ENCODE results near the gene GOSR1.
"Not testable (repeated sequence)": the region's sequence is repeated elsewhere in the genome, so short reads cannot be mapped to it uniquely, and the experiment has no call there.

GOSR1 gene

GRCh38 chr17:30557916-30558685 is 80.9 kb downstream of the GOSR1 start:
- TF ChIP-seq POLR2A (IDR thresholded peaks at IDR 0.05; ENCODE audit: low read depth, low read length): no peak
- no peak for DNase-seq (ENCODE audit: insufficient read length, low spot score)
- FAIRE-seq: no peak

DNA sequence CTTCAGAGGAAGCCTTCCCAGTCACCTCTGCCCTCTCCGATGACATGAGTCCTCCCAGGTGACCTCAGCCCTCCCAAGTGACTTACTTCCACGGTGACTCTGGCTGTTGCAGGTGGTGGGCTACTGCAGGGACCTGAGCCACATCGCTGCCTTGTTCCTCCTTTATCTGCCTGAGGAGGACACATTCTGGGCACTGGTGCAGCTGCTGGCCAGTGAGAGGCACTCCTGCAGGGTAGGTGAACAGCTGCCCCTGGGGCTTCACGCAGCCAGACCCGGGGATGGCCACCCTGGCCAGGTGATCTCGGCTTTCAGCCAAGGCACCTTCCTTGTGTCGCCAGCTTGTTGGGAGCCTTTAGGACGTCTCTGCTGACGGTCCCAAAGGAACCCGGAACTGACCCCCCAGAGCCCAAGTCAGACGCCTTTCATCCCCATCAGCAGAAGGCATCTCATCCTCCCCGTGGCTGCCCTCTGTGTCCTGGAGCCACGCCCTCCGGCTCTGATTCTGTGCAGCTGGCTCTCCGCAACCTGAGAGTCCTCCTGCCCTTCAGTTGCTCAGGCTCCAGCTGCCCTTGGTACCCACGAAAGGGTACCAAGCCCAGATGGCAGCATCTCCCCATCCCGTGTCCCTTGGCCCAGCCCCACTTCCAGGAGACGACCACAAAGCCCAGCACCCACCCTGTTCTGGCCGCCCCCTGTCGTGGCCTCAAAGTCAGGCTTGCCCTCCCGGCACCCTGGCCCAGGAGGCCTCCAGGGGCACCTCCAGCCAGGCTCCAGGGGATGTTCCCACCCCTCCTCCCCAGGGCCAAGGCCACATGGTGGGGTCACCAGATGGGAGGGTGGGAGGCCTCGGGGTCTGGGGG is 81.7 kb downstream of the GOSR1 start:
- DNase-seq (ENCODE audit: insufficient read length, low spot score) (no peak), FAIRE-seq (no peak)

GRCh38 chr17:30559656-30560055 is 82.4 kb downstream of the GOSR1 start:
- no peak for FAIRE-seq
- TF ChIP-seq POLR2A (IDR thresholded peaks at IDR 0.05; ENCODE audit: low read depth, low read length): no peak

More for the DNA sequence above, 81.7 kb downstream of the GOSR1 start:
- TF ChIP-seq POLR2A (IDR thresholded peaks at IDR 0.05; ENCODE audit: low read depth, low read length): no peak

GRCh38 chr17:30560117-30561026 is 83.2 kb downstream of the GOSR1 start:
- DNase-seq (ENCODE audit: insufficient read length, low spot score); FAIRE-seq: not testable (repeated sequence)

More at GRCh38 chr17:30559656-30560055, 82.4 kb downstream of the GOSR1 start:
- DNase-seq (ENCODE audit: insufficient read length, low spot score): no peak

GRCh38 chr17:30561766-30562165 is 84.6 kb downstream of the GOSR1 start:
- FAIRE-seq; DNase-seq (ENCODE audit: insufficient read length, low spot score): not testable (repeated sequence)

DNA sequence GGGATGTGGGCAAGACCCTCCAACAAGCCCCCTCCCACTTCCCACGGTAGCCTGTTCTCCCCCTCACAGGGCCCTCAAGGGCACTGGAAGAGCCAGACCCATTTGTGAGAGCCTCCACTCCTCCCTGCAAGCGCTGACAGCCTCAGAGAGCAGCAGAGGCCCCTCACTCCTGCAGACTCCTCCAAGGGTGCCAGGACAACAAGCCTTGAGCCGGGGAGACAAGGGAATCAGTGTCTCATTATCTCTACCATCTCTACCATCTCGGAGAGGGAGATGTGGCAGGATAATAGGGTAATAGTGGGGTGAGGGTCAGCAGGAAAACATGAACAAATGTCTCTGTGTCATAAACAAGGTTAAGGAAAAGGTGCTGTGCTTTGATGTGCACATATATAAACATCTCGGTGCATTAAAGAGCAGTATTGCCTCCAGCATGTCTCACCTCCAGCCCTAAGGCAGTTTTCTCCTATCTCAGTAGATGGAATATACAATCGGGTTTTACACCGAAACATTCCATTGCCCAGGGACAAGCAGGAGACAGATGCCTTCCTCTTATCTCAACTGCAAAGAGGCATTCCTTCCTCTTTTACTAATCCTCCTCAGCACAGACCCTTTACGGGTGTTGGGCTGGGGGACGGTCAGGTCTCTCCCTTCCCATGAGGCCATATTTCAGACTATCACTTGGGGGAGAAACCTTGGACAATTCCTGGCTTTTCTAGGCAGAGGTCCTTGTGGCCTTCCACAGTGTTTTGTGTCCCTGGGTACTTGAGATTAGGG is 86.1 kb downstream of the GOSR1 start:
- DNase-seq (ENCODE audit: insufficient read length, low spot score); FAIRE-seq: not testable (repeated sequence)

- DNase-seq (ENCODE audit: insufficient read length, low spot score); FAIRE-seq: not testable (repeated sequence)
Measured at GRCh38 chr17:30563905-30564390, 86.7 kb downstream of the GOSR1 start.

- not testable (repeated sequence) for FAIRE-seq; DNase-seq (ENCODE audit: insufficient read length, low spot score)
Measured at GRCh38 chr17:30564422-30565072, 87.3 kb downstream of the GOSR1 start.

DNA sequence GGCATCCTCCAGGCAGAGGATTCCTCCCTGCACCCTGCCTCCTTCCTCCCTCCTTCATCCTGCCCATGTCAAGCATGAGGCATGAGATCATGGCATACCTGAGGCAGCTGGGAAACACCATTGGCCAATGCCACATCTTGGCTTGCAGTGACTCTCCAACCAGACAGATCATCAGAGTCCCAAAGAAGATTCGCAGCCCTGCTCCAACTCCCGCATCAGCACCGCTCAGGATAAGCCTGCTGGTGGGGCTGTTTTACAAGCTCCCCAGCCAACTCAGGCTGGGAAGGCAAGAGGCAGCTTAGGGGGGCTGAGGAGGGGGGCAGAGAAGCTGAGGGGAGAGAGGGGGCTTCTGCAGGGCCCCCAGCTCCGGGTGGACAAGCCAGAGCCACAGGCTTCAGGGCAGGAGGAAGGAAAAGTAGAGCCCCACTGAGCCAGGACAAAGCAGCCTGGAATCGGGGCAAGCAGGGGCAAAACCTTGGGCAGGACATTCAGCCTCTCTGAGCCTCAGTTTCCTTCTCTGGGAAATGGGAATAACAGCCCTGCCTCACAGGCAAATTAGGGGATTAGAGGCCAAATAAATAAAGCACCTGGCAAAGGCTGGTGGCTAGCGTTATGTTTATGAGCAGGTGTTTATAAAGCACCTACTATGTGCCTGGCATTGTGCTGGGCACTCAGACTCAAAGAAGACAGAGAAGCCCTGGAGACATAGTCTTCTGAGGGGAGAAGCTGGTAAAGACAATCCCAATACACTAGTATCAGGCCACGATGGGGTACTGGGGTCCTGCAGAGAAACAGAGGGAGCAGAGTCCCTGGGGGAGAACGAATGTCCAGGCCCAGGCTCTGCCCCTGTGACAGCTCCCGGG is 88.1 kb downstream of the GOSR1 start:
- DNase-seq (ENCODE audit: insufficient read length, low spot score): no peak
- no peak for FAIRE-seq
- no peak for TF ChIP-seq POLR2A (IDR thresholded peaks at IDR 0.05; ENCODE audit: low read depth, low read length)

DNA sequence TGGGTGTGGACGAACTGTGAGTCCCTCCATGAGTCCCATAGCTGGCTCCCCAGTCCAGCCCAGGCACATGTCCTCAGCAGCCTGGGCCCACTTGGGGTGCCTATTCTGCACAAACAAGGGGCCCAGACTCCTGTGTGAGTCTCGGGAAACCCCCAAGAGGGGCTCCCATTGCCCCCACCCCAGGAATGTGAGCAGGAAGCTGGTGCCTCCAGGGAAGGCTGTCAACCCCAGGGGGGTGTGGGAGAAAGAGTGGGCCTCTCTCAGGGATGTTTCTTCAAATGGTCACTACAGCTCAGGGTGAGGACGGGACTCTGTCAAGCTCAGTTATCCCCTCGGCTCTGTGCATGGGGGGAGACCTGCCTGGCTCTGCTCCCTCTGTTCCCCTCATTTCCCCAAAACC is 88.9 kb downstream of the GOSR1 start:
- not testable (repeated sequence) for FAIRE-seq

DNA sequence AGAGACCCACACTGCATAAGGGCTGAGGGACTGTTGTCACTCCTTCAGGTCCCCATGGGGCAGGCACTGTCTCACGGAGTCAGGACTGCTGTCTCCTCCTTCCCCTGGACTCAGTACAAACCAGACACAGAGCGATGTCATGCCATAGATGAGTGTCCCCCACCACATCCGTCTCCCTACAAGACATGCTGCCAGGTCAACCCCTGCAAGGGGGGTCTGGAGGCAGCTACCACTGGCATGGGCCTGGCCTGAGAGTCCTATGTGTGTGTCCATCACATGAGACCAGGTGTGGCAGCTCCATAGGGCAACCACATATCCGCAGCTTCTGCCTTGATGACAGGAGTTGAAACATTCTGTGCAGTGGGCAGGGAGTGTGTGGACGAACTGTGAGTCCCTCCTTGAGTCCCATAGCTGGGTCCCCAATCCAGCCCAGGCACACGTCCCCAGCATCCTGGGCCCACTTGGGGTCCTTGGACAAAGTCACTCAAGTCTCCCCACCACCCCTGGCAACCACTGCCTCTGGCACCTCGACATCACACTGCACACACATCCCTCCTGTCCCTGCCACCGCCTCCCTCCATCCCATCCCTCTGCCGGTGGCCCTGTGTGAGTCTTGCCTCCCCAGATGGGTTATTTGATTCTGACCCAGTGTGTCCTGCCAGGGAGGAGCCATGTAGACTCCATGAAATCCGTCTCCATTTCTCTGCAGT is 89.5 kb downstream of the GOSR1 start:
- DNase-seq (ENCODE audit: insufficient read length, low spot score); FAIRE-seq: not testable (repeated sequence)

More for the DNA sequence above, 88.9 kb downstream of the GOSR1 start:
- not testable (repeated sequence) for DNase-seq (ENCODE audit: insufficient read length, low spot score)
